Measurements from ENCODE around the gene DPY19L3.
"Not testable (repeated sequence)": the region's sequence is repeated elsewhere in the genome, so short reads cannot be mapped to it uniquely, and the experiment has no call there.

DPY19L3 gene, protein sequence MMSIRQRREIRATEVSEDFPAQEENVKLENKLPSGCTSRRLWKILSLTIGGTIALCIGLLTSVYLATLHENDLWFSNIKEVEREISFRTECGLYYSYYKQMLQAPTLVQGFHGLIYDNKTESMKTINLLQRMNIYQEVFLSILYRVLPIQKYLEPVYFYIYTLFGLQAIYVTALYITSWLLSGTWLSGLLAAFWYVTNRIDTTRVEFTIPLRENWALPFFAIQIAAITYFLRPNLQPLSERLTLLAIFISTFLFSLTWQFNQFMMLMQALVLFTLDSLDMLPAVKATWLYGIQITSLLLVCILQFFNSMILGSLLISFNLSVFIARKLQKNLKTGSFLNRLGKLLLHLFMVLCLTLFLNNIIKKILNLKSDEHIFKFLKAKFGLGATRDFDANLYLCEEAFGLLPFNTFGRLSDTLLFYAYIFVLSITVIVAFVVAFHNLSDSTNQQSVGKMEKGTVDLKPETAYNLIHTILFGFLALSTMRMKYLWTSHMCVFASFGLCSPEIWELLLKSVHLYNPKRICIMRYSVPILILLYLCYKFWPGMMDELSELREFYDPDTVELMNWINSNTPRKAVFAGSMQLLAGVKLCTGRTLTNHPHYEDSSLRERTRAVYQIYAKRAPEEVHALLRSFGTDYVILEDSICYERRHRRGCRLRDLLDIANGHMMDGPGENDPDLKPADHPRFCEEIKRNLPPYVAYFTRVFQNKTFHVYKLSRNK

DNA sequence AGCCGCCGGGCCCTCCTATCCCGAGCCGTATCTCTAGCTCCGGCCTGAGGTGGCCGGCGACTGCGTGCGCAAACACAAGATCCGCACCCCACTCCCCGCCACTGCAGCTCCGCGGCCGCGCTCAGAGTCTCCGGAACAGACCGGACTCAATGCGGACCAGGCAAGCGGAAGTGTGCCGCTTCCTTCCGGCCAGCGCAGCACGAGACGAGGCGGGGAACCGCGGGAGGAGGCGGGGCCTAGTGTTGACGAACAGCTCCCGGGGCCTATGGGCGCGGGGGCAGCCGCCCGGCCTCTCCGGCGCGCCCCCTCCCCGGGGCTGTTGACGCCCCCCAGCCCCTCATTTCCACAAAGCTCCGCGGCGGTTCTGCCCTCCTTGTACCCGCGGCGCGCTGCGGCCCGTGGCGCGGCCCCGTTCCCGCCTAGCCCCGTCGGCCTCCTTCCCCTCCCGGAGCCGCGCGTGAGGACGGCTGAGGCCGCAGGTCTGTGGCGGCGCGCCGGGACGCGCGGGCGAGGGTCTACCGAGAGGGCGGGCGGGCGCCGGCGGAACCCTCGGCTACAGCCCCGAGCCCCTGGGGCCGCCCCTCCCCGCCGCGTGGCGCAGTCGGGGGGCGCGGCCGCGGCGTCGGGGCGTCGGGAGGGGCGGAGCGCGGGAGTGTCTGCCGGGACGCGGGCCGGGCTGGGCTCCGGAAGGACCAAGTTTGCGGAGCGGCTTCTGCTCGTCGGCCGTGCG is at the start of gene DPY19L3:
DPY19L3 (plus strand) TSS at position 340 of the 730 bp plus-strand sequence. CDS start 2,484 bp downstream, outside the sequence.
- no peak for DNase-seq

DNA sequence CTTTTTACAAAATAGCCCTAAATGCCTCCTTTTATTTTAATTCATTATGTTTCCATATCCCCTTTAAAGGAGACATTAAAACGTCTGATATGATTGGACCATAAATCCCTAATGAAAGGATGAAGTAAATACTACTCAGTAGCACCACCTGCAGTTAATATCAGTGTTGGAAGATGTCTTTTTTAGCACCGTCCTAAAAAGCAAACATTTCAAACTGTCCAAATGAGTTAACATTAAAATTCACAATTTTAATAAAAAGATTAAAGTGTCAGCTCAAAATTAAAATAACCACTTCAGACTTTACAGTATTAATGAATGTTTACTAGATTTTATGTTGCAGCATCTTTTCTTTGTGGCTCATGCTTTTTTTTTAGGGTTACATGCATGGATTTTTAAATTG is 47.9 kb upstream of the DPY19L3 start:
- DNase-seq, result no peak

DNA sequence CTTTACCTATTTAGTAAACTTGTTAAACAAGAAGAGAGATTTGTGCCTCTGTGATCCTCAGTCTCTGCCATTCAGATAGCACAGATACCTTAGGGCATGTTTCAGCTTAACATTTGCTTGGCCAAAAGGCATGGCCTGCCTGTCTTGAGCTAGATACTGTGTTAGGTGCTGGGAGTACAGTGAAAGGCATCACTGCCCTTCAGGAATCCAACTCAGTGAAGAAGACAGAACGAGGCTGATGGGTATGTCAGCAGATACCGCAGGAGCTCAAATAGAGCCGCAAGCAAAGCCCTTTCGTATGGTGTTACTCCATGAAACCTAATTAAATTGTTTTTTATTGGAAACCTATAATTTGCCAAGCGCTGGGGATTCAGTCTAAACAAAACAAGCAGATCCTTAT is 47.2 kb upstream of the DPY19L3 start:
- DNase-seq, result no peak

DNA sequence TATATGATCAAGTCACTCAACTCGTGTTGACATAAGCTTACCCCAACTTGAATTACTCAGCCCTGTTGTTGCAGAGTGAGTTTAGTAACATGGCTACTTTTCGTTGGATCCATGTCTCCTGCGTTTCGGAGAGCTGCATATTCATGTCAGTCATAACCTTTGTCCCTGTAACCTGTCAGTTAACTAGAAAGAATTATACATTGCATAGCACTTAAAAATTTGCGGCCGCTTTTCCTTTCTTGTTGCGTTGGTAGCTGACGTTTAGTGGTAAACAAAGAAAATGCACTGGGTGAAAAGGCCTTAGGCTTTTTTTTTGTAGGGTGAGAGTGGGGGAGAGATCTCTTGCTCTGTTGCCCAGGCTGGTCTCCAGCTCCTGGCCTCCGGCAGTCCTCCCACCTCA is 46.0 kb upstream of the DPY19L3 start:
- DNase-seq, result no peak

DNA sequence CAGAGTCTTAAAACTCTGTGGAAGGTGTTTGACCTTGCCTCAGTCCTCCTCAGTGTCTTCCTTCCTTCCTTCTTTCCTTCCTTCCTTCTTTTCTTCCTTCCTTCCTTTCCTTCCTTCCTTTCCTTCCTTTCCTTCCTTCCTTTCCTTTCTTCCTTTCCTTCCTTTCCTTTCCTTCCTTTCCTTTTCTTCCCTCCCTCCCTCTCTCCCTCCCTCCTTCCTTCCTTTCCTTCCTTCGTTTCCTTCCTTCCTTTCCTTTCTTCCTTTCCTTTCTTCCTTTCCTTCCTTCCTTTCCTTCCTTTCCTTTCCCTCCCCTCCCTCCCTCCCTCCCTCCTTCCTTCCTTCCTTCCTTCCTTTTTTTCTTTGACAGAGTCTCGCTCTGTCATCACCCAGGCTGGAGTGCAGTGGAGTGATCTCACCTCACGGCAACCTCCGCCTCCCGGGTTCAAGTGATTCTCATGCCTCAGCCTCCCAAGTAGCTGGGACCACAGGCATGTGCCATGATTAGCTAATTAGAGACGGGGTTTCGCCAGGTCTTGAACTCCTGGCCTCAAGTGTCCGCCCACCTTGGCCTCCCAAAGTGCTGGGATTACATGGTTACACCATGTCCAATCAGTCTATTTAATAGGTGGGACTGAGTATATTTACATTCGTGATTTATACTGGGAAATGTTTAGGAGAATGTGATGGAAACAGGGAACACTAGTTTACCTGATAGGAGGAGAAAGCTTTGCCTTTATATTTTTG is 43.8 kb upstream of the DPY19L3 start:
- DNase-seq, result no peak

DNA sequence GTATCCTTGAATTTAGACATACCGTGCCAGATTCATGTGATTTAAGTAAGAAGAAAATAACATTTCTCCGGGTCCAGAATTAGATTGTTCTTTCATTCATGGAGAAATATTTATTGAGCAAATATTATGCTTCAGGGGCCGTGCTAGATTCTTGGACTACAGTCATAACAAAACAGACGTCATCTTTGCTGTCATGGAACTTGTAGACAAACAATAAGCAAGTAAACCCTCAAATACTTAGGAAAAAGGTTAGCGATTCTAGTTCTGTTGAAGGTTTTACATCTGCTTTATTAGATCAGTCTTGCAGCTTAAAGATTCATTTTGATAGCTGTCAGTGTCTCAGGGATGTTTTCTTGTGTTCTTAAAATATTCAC is 43.3 kb upstream of the DPY19L3 start:
- DNase-seq, result no peak

DNA sequence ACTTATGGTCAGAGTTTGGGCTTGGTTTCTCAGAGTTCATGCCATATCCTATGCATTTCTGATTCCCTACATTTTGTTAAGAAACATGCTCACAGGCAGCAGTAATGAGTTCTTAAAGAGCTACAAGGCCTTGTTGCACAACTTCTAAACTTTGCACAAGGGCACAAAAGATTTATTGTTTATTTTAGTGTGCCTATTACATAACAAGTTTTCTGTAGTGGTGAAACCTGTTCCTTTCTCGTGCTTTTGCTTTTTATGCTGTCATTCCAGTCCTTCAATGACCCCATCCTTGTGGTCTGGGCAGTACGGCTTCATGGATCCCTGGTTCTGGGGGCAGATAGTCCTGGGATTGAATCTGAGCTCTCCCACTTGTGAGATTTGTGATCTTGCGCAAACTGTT is 42.4 kb upstream of the DPY19L3 start:
- DNase-seq, result no peak

DNA sequence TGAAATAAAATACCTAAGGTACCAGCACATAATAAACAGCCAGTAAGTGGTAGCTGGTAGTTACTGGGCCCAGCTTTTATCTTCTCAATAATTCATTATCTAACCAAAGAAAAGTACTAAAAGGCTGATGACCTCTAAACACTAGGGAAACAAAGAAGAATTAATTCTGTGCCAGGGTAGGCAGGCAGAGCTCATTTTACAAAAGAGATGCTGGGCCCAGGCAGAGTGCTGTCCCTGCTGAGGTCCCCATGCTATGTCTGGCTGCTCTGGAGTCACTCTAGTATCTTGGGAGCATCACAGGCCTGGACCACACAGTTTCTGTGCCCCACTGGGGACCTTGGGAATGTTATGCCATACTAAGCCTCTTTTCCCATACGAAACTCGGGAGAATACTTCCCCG is 41.9 kb upstream of the DPY19L3 start:
- no peak for DNase-seq

DNA sequence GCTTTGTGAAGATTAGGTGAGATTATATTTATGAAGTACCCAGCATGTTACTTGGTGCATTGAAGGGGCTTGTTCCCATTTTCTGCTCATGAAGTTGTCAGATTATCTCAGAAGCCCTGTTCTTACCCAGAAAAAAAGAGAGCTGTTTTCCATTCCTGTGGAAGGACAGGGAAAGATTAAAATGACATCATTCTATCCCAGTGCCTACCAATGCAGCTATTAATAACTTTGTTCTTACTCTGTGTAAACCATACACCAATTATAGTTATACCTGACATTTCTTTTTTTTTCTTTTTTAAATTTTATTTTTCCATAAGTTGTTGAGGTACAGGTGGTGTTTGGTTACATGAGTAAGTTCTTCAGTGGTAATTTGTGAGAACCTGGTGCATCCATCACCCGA is 41.5 kb upstream of the DPY19L3 start:
- DNase-seq, result no peak

DNA sequence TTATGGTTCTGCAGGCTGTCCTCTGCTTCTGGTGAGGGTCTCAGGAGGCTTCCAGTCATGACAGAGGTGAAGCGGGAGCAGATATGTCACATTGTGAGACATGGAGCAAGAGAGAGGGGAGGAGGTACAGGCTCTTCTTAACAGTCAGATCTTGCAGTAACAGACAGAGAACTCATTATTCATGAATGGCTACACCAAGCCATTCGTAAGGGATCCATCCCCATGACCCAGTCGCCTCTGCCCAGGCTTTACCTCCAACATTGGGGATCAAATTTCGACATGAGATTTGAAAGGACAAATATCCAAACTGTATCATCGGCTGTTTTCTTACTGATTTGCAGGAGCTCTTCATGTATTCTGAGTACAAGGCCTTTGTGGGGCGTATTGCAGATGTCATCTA is 38.5 kb upstream of the DPY19L3 start:
- no peak for DNase-seq

DNA sequence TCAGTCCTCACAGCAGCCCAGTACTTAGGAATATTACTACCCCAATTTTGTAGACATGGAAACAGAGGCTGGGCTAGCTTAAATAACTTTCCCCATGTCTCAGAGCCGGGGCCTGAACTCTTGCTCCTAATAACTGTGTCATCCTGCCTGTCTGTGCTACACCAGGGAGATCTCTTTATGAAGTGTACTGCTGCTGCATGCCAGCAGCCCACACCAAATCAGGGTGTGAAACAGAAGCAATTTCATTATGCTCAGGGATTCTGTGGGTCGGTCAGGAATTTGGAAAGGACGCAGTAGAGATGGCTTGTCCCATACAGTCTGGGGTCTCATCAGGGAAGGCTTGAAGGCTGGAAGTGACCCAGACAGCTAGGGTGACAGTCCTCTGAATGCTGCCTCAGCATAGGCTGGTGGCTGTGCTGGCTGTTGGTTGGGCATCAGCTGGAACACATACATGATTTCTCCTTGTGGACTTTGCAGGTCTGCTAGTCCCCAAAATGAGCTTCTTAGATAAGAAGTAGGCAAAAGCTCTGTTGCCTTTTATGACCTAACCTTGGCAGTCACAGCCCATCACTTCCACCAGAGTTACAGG is 37.5 kb upstream of the DPY19L3 start:
- DNase-seq, result no peak

DNA sequence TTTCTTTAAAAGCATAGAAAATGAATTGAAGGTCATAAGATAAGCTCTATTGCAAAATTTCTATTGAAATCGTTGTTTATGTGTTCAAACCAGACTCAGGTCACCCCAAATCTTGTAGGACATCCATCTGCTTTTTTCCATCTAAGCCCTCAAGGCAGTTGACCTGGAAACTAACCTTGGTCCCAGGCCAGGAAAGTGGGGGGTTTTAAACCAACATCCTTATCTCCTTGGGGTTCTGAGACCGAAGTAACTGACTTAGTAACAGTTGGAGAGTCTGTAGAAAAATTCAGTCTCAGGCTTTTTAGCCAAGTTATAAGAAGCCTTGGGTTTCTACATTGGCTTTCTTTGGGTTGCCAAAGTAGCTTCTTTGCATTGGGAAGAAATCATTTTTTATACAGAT is 36.8 kb upstream of the DPY19L3 start:
- no peak for DNase-seq

DNA sequence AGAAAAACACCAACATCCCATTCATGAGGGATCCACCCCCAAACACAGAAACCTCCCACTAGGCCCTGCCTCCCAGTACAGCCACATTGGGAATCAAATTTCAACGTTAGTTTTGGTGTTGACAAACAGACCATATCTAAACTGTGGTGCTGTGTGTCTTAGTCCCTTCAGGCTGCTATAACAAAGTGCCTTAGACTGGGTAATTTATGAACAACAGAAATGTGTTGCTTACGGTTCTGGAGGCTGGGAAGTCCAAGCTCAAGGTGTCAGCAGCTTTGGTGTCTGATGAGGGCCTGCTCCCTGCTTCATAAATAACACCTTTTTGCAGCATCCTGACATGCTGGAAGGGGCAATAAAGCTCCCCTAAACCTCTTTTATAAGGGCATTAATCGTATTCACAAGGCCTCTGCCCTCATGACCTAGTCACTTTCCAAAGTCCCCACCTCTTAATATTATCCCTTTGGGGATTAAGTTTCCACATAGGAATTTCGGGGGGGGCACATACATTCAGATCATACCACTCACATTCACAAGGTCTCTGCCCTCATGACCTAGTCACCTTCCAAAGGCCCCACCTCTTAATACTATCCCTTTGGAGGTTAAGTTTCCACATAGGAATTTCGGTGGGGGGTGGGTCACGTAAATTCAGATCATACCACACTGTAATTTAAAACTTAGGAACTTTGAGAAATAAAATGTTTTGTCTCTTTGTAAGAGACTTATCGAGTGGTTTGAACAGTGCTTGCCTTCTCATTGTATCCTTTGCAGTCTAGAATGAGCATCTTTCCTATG is 32.6 kb upstream of the DPY19L3 start:
- no peak for DNase-seq

DNA sequence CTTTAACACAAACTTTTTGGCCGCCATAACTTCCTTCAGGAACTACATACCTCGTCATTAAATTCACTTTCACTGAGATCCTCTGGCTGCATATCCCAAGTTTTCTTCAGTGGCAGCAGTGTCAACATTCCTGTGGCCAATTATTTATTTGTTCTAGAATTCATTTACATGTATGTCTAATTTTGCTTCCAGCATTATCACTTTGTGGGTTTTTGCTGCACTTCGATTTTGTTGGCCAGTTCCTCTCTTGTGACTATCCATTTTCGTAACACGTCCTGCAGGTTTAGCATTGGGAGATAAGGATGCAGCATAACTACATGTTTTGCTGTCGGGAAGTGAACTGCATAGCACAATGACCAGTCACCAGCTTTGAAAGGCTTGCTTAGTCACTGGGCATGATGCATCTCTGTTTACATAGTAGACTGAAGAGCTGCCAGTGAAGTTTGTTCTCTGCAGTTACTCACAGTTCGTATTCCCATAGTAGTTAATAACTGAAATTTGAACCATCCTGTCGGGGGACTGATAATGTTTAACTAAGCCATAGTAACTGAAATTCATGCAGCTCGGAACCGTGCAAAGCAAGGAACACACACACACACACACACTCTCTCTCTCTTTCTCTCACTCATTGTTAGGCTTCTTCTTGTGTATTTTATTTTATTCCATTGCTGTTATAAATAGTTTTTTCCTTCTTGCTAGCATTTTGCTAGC is 31.8 kb upstream of the DPY19L3 start:
- DNase-seq, result no peak

DNA sequence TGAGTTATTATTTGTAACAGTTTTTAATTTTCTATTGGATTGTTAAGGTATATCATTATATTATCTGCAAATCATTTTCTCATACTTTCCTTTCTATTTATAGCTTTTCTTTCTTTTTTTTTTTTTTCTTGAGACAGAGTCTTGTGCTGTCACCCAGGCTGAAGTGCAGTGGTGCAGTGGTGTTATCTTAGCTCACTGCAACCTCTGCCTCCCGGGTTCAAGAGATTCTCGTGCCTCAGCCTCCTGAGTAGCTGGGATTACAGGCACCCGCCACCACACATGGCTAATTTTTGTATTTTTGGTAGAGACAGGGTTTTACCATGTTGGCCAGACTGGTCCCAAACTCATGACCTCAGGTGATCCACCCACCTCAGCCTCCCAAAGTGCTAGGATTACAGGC is 31.2 kb upstream of the DPY19L3 start:
- DNase-seq, result not testable (repeated sequence)

DNA sequence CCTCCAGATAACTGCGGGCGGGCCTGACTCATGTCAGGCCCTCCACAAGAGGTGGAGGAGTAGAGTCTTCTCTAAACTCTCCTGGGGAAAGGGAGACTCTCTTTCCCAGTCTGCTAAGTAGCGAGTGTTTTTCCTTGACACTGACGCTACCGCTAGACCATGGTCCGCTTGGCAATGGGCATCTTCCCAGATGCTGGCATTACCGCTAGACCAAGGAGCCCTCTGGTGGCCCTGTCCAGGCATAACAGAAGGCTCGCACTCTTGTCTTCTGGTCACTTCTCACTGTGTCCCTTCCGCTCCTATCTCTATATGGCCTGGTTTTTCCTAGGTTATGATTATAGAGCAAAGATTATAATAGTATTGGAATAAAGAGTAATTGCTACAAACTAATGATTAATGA is 28.5 kb upstream of the DPY19L3 start:
- not testable (repeated sequence) for DNase-seq

DNA sequence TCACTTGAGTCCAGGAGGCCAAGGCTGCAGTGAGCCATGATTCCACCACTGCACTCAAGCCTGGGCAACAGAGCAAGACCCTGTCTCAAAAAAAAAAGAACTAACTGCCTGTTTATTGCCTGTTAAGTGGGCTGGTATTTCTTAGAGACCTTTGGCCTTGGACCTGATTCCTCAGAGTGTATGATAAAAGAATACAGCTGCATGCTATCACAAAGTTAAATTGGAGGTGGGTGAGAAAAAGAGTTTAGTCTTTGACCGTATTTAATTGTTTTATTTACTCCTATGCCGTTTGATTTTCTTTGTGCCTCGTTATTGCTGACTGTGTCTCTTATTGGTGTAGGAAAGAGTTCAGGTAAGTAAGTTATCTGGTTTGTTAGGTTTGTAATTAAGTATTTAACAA is 25.3 kb upstream of the DPY19L3 start:
- no peak for DNase-seq

DNA sequence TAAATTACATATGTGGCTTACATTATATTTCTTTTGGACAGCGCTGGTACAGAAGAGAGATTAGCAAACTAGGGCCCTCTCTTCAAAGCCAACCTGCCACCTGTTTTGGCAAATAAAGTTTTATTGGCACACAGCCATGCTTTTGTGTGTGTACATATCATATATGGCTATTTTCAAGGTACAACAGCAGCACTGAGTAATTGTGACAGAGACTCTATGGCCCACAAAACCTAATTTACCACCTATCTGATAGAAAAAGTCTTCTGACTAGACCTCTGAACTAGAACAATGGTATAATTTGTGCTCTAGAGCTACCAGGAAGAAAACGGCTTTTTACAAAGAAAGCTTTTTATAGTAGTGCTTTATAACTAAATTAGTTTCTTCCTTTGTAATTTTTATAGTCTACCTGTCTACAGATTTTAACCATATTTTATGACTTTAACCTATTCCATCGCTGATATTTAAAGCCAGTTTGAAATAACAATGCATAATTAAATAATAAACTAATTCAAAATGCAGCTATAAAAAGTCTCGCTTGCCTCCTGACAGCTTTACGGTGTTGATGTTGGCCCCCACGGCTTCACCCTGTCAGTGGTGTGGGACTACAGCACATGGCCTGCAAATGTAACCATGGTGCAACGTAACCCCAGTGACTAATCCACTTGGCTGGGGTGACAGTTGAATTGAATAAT is 17.7 kb upstream of the DPY19L3 start:
- no peak for DNase-seq

DNA sequence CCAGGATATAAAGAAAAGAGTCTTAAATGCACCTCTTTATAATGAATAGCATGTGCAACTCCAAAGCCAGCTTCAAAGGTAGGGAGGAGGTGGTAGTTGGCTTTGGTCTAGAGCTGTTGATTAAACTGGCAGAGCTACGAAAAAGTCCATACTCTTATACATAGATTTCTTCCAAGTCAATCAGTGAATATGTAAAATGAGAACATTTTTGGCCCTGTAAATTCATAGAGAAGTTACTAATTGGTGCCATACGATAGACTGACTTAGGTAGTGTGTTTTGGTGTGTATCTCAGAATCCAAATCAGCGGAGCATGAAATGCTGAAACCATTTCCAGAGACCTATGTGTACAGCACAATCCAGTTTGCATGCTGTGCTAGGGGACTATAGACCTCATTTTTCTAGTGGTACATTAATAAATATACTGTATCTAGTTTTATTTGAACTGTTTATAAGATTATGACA is 17.1 kb upstream of the DPY19L3 start:
- no peak for DNase-seq

DNA sequence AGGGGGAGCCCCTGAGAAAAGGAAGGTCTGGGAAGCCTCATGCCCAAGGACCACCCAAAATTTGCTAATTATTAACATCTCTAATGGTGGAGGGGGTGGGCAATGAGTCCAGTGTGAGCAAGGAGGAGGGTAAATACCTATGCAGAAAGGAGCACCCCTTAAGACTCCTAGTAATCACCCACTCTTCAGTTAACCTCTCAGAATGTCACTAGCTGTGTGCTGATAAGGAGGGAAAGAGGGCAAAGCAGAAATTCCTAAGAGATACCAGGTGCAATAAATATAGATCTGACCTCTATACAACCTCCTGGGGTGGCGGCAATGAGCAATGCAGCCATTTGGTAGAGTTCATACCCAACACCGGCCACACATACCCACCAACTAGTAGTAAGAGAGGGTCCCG is 12.7 kb upstream of the DPY19L3 start:
- DNase-seq, result no peak

Data from SIG-M5 (cell line).